Activated CD8-positive, alpha-beta T cell treated with anti-CD3 and anti-CD28 coated beads, Interleukin-2, amount 10 ng/mL, durations not matched to agents 7 days and 5 days (primary cell): ENCODE measurements around the gene PIEZO2. TPM values are rescaled to one million over a fixed set of nuclear protein-coding genes. Genes with fewer than 3 reads are reported as not detected.

Source experiments
- ATAC-seq: fragments of 150-1000 bp; cut with Tn5 transposase; one replicate; pipeline ENCODE4 v1.10.0; 2021; ENCODE audit warnings: moderate library complexity
- CTCF ChIA-PET: fragments of 350-600 bp; sonication (Branson Sonifier 250); formaldehyde crosslinking; loops from one replicate; lab custom pipeline; 2021; ENCODE audit warnings: antibody characterized with exemption; lab: Charles Lee
- POLR2A ChIA-PET: fragments of 350-600 bp; sonication (Branson Sonifier 250); formaldehyde crosslinking; loops from one replicate; lab custom pipeline; 2021; ENCODE audit warnings: antibody characterized with exemption; lab: Charles Lee
- DNase-seq: peaks from one replicate; pipeline ENCODE4 v3.0.0-alpha.2; 2020
- H3K27ac Mint-ChIP-seq: one replicate; pipeline ENCODE4 v1.8.0; 2021; ENCODE audit warnings: mild to moderate bottlenecking, mixed read lengths
- H3K27me3 Mint-ChIP-seq: one replicate; pipeline ENCODE4 v1.8.0; 2021; ENCODE audit warnings: low read depth, mixed read lengths
- H3K36me3 Mint-ChIP-seq: one replicate; pipeline ENCODE4 v1.8.0; 2021; ENCODE audit warnings: low read depth, mixed read lengths
- H3K4me1 Mint-ChIP-seq: one replicate; pipeline ENCODE4 v1.8.0; 2021; ENCODE audit warnings: low read depth, mixed read lengths
- H3K4me3 Mint-ChIP-seq: one replicate; pipeline ENCODE4 v1.8.0; 2021; ENCODE audit warnings: mild to moderate bottlenecking, mixed read lengths
- H3K9me3 Mint-ChIP-seq: one replicate; pipeline ENCODE4 v1.8.0; 2022; ENCODE audit warnings: mixed read lengths; ENCODE audit not compliant: insufficient read depth
- total RNA-seq, 2 experiments: library from RNA; stranded (reverse); gene quantifications; one replicate each; pipeline ENCODE4 v1.2.3, GENCODE V29; 2021

The PIEZO2 gene
- total RNA-seq, 2 experiments from 2014 or later = not detected

DNA sequence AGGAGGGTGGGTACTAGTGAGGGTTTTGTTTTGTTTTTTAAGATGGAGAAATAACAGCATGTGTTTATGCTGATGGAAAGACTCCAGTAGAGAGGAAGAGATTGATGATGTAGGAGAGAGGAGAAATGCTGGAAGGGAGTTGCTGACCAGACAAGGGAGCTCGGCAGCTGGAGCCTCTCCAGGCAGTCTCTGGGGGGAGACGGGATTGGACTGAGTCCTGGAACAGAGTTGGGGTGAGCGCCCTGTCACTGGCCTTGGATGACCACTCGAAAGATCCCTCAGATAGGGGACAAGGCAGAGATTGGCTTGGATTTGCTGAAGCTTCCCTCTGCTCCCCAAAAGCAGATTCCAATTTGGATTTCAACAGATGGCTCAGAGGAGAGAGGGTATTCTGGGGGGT is 425.9 kb downstream of the PIEZO2 start:
- POLR2A ChIA-PET = no interaction called here
- no peaks in the 10 kb centered on the region for H3K36me3 Mint-ChIP-seq
- peaks cover 4% of the 10 kb centered on the region for H3K27me3 Mint-ChIP-seq
- DNase-seq (no peak), ATAC-seq (no peak)
- no peaks in the 10 kb centered on the region for H3K9me3 Mint-ChIP-seq
- no peak overlapping the region for H3K4me3 Mint-ChIP-seq
- CTCF ChIA-PET = no interaction called here
- H3K27ac Mint-ChIP-seq = no peak overlapping the region
- no peaks in the 10 kb centered on the region for H3K4me1 Mint-ChIP-seq

DNA sequence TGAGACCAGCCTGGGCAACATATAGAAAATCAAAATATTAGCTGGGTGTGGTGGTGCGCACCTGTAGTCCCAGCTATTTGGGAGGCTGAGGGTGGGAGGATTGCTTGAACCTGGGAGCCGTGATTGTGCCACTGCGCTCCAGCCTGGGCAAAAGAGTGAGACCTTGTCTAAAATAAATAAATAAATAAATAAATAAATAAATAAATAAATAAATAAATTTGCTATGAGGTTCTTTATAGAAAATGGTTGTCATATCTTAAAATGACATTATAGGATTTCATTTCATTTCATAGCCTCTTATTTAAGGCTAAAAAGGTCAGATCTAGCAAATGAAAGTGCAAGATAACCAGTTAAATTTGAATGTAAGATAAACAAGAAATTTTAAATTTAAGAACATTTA is 430.6 kb downstream of the PIEZO2 start:
- Mint-ChIP-seq H3K36me3 (no peaks in the 10 kb centered on the region), H3K4me1 (no peaks in the 10 kb centered on the region)

DNA sequence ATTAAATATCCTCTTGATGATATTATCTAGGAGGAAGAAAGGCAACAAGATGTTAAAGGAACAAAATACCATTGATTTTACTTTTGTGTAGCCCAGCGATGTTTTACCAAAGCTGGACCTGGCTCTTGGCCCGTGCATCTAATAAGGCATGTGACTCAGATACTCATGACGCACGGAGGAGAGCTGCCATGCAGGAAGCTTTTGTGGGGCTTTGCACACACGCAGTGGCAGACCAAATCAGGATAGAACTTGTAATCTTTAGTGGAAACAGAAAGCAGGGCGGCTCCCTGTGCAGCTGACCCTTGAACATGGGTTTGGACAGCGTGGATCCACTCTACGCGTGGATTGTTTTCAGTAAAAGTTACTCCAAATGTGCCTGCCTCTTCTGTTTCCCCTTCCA is 433.6 kb downstream of the PIEZO2 start:
- H3K4me3 Mint-ChIP-seq = no peak overlapping the region
- ATAC-seq (no peak), DNase-seq (no peak)
- H3K36me3 Mint-ChIP-seq = no peaks in the 10 kb centered on the region
- ChIA-PET POLR2A (no interaction called here), CTCF (no interaction called here)
- H3K27ac Mint-ChIP-seq = no peak overlapping the region
- peaks cover 2% of the 10 kb centered on the region for H3K27me3 Mint-ChIP-seq
- H3K4me1 Mint-ChIP-seq = no peaks in the 10 kb centered on the region
- no peaks in the 10 kb centered on the region for H3K9me3 Mint-ChIP-seq

More for the DNA sequence above, 430.6 kb downstream of the PIEZO2 start:
- ChIA-PET POLR2A (no interaction called here), CTCF (no interaction called here)
- no peaks in the 10 kb centered on the region for H3K9me3 Mint-ChIP-seq
- no peak overlapping the region for H3K4me3 Mint-ChIP-seq
- no peak for DNase-seq
- H3K27me3 Mint-ChIP-seq = peaks cover 2% of the 10 kb centered on the region
- no peak for ATAC-seq
- no peak overlapping the region for H3K27ac Mint-ChIP-seq

DNA sequence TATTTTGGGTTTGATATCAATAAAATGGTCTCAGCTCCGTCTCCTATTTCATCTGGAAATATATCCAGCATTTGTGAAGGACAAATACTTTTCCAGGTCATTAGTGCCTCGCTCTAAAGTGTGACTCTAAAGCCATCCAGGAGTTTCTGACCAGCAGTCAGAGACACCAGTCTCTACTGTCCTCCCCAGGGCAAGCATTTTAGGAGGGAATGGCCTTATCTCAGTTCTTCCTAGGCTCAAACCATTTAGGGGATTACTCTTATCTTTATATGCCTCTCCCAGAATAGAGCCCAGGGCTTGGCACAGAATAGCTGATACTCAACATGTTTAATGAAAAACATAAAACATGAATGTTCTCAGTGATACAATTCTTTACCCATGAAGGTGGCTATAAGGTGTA is 436.0 kb downstream of the PIEZO2 start:
- CTCF ChIA-PET = no interaction called here
- no peak overlapping the region for H3K4me3 Mint-ChIP-seq
- H3K9me3 Mint-ChIP-seq = no peaks in the 10 kb centered on the region
- no peak for DNase-seq
- no peaks in the 10 kb centered on the region for H3K27me3 Mint-ChIP-seq
- no peak overlapping the region for H3K27ac Mint-ChIP-seq
- no peak for ATAC-seq
- POLR2A ChIA-PET = no interaction called here
- H3K36me3 Mint-ChIP-seq = no peaks in the 10 kb centered on the region
- H3K4me1 Mint-ChIP-seq = no peaks in the 10 kb centered on the region

DNA sequence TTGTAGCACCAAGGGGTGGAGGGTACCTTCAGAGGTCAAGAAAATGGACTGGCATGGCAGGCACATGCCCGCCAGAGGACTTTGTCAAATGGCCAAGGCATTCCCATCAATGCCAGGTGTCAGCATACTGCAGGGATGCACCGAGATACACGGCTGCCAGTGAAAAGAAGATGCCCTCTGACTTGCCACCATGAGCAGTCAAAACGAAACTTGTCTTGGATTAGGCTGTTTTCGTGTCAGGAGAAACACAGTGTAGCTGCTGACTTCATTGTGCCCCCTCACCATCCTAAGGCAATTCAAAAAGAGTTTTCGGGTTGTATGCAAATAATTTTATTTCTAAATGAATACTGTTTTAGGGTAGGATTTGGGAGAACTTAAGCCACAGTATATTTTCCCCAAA is 442.1 kb downstream of the PIEZO2 start:
- CTCF ChIA-PET = no interaction called here
- H3K27ac Mint-ChIP-seq = no peak overlapping the region
- no peaks in the 10 kb centered on the region for H3K36me3 Mint-ChIP-seq
- H3K27me3 Mint-ChIP-seq = no peaks in the 10 kb centered on the region
- ATAC-seq (no peak), DNase-seq (no peak)
- POLR2A ChIA-PET = no interaction called here
- H3K9me3 Mint-ChIP-seq = no peaks in the 10 kb centered on the region
- no peaks in the 10 kb centered on the region for H3K4me1 Mint-ChIP-seq
- H3K4me3 Mint-ChIP-seq = no peak overlapping the region

DNA sequence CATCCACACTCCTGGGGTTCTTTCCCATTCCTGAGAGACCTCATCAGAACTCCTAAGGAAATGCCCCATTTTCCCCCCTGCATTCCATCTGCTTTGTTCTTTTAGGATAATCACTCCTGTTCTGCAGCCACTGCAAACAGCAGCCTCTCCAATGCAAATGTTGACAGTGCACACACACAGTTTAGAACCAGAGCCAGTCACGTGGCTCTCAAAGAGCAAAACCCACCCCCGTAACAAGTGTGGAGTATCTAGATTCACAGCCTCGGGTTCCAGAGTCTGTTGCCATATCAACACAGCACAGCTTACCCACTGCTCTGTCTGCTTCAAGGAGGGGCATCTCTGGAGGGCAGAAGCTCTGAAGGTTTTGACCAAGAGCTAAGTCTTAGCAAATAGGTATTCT is 443.6 kb downstream of the PIEZO2 start:
- H3K27me3 Mint-ChIP-seq = no peaks in the 10 kb centered on the region
- H3K4me1 Mint-ChIP-seq = no peaks in the 10 kb centered on the region
- no peak overlapping the region for H3K27ac Mint-ChIP-seq
- ChIA-PET CTCF (no interaction called here), POLR2A (no interaction called here)
- H3K36me3 Mint-ChIP-seq = no peaks in the 10 kb centered on the region
- no peak overlapping the region for H3K4me3 Mint-ChIP-seq
- no peaks in the 10 kb centered on the region for H3K9me3 Mint-ChIP-seq
- no peak for DNase-seq
- no peak for ATAC-seq

DNA sequence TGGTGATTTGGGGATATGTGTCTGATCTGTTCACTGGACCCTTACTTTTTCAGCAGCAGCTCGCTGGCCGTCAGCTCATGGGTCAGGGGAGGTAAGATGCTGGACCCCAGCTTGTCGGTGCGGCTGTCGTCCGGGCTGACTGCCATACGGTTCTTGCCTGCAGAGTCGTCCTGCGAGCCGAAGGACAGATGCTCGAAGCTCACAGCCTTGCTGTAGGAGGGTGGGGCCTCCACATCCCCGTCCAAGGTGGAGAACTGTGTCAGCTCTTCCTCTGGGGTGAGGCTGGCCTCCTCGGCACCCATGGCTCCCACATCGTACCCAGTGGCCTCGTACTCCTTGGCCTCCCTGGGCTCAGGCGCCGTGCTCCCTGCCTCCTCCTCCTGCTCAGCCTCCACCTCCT is 444.1 kb downstream of the PIEZO2 start:
- DNase-seq = no peak
- no peak for ATAC-seq
- no peaks in the 10 kb centered on the region for H3K36me3 Mint-ChIP-seq
- no peak overlapping the region for H3K27ac Mint-ChIP-seq
- ChIA-PET CTCF (no interaction called here), POLR2A (no interaction called here)
- no peaks in the 10 kb centered on the region for H3K9me3 Mint-ChIP-seq
- H3K27me3 Mint-ChIP-seq = no peaks in the 10 kb centered on the region
- H3K4me3 Mint-ChIP-seq = no peak overlapping the region
- no peaks in the 10 kb centered on the region for H3K4me1 Mint-ChIP-seq

DNA sequence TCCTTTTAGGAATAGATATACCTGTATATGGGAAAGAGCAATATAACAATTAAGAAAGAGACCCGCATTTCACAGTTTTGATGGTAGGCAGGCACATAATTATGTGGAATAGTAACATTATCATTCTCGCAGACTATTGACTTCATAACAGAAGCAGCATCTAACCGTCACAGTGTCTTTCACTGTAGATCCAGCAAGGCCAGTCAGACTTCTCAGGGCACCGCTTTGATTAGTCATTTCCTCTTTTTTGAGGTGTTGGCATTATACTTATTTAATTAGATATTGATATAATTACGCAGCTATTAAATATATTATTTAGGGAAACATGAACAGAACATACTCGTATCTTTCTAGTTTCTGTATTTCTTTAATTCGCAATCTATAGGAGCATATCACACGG is 447.2 kb downstream of the PIEZO2 start:
- CTCF ChIA-PET = no interaction called here
- DNase-seq (no peak), ATAC-seq (no peak)
- no peak overlapping the region for H3K27ac Mint-ChIP-seq
- no peaks in the 10 kb centered on the region for H3K9me3 Mint-ChIP-seq
- POLR2A ChIA-PET = no interaction called here
- no peaks in the 10 kb centered on the region for H3K4me1 Mint-ChIP-seq
- H3K36me3 Mint-ChIP-seq = no peaks in the 10 kb centered on the region
- H3K4me3 Mint-ChIP-seq = no peak overlapping the region
- no peaks in the 10 kb centered on the region for H3K27me3 Mint-ChIP-seq

DNA sequence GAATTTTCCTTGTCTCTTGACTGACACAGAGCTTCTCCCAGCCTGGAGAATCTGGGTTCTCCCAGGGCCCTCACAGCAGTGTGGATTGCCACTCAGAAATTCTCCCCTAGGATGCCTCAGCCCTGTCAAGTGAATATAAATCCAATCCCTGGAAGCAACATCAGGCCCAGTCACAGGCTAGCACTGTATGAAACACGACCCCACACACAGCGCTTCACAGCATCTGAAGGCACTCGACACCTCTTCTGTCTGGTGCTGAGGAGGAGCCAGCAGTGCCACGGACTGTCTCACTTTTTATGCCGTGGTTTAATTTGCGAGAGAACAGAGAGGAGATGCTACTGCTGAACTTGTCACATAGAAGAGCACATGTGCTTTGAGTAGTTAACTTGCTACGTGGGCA is 459.0 kb downstream of the PIEZO2 start:
- Mint-ChIP-seq H3K36me3 (no peaks in the 10 kb centered on the region), H3K4me3 (no peak overlapping the region), H3K27me3 (peaks cover 2% of the 10 kb centered on the region), H3K27ac (no peak overlapping the region), H3K9me3 (no peaks in the 10 kb centered on the region), H3K4me1 (no peaks in the 10 kb centered on the region)
- DNase-seq = no peak
- POLR2A ChIA-PET = no interaction called here
- CTCF ChIA-PET = no interaction called here
- ATAC-seq = no peak

DNA sequence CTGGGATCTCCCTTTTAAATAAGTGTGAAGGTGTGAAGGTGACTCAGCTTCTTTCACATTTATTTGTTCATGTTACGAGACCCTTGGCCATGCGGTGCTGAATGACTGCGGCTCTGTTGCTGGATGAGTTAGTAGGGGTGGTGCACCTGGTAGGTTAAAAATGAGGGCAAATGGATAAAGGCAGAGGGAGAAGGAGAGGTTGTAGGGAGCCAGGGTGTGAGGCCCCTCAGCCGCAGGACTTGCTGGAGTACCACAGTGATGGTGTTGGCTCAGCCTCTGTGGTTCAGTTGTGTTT is 459.4 kb downstream of the PIEZO2 start:
- H3K9me3 Mint-ChIP-seq = no peaks in the 10 kb centered on the region
- H3K4me1 Mint-ChIP-seq = no peaks in the 10 kb centered on the region
- no peak overlapping the region for H3K4me3 Mint-ChIP-seq
- no peak for DNase-seq
- peaks cover 2% of the 10 kb centered on the region for H3K27me3 Mint-ChIP-seq
- ATAC-seq = no peak
- no peaks in the 10 kb centered on the region for H3K36me3 Mint-ChIP-seq
- no peak overlapping the region for H3K27ac Mint-ChIP-seq
- ChIA-PET CTCF (no interaction called here), POLR2A (no interaction called here)

DNA sequence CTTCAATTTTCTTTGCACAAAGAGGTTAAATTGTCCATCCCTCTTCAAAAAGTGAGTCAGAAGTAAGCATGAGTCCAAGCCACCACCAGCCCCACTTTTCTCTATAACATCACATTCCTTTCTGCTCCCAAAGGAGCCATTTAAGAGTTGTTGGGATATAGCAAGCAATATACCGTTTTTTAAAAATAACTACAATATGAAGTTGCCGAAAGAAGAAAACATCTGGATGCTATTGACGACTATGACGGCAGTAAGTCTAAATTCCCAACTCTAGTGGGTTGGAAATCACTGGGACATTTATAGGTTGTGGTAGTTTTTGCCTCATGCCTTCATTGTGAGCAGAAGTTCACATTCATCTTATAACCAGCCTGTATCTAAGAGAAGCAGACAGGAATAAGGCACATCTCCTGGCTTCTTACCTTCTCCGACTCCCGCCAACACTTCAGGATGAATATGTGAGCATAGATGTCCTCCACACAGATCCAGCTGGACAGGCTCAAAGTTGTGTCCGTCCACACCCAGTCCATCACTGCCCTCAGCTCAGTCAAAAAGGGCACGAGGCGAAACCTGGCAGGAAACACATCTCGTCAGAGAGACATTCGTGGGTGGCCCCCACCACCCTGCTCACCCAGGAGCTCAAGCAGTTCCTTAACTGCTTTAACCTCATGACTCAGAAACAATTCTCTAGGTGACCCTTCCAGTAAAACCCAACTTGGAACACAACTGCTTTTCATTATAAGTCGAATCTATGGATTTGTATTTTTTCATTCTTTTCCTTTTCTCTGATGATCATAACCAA is 459.9 kb downstream of the PIEZO2 start:
- Mint-ChIP-seq H3K4me1 (no peaks in the 10 kb centered on the region), H3K27me3 (peaks cover 2% of the 10 kb centered on the region), H3K27ac (no peak overlapping the region), H3K36me3 (no peaks in the 10 kb centered on the region), H3K9me3 (no peaks in the 10 kb centered on the region), H3K4me3 (no peak overlapping the region)
- ChIA-PET POLR2A (no interaction called here), CTCF (no interaction called here)
- ATAC-seq = no peak
- DNase-seq = no peak

DNA sequence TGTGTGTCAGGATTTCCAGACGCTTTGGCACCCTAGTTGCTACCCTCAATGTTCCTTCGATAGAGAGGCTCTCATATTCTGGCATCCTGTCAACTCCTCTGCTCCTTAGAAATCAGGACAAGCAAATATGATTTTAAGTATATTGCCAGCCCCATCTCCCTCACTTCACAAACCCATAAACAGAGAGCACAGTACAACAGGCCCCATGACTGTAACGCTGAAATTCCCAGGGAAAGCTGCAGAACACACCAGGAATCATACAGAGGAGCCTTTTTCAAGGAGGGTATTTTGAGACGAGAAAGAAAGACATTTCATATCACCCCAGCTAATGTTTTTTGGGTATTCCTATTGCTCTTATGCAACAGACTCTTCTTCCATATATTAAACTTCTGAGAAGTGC is 460.6 kb downstream of the PIEZO2 start:
- no peaks in the 10 kb centered on the region for H3K9me3 Mint-ChIP-seq
- H3K4me3 Mint-ChIP-seq = no peak overlapping the region
- no peak for ATAC-seq
- H3K27ac Mint-ChIP-seq = no peak overlapping the region
- no peaks in the 10 kb centered on the region for H3K4me1 Mint-ChIP-seq
- no peaks in the 10 kb centered on the region for H3K36me3 Mint-ChIP-seq
- POLR2A ChIA-PET = no interaction called here
- CTCF ChIA-PET = no interaction called here
- DNase-seq = no peak
- peaks cover 2% of the 10 kb centered on the region for H3K27me3 Mint-ChIP-seq
